Peyer's patch (tissue), 4 donors: Measurements from ENCODE around the gene CCNH. TPM values are rescaled to one million over a fixed set of nuclear protein-coding genes. Genes with fewer than 3 reads are reported as not detected.

ENCODE experiments used
- DNase-seq, 3 donors: peaks; one replicate each; pipeline ENCODE4 v3.0.0-alpha.2; 2017 to 2019
- H3K27ac ChIP-seq, 4 donors: fragments of 200-600 bp; sonication (generic); one replicate each; pipeline ENCODE4 v1.5.1; 2016 to 2019
- H3K27me3 ChIP-seq, 2 donors: fragments of 200-600 bp; sonication (generic); one replicate each; pipeline ENCODE4 v1.5.1; 2019
- H3K36me3 ChIP-seq, 3 donors: fragments of 200-600 bp; sonication (generic); one replicate each; pipeline ENCODE4 v1.5.1; 2016 to 2019
- H3K4me1 ChIP-seq, 4 donors: fragments of 200-600 bp; sonication (generic); one replicate each; pipeline ENCODE4 v1.5.1; 2016 to 2019
- H3K4me3 ChIP-seq, 4 donors: fragments of 200-600 bp; sonication (generic); 1 replicate in 3 of 4; 2 replicates in 1 of 4; pipeline ENCODE4 v1.5.1; 2016 to 2019; ENCODE audit warnings: mild to moderate bottlenecking in 1 of 4
- H3K9me3 ChIP-seq, 4 donors: fragments of 200-600 bp; sonication (generic); one replicate each; pipeline ENCODE4 v1.5.1; 2016 to 2019; ENCODE audit warnings: mild to moderate bottlenecking in 1 of 4
- CTCF ChIP-seq, 6 experiments: fragments of 450-650 bp in 4 of 6; fragments of 200-600 bp in 2 of 6; sonication (generic) in 1 of 6; IDR thresholded peaks; one replicate each; pipeline ENCODE4 v1.5.1; 2017 to 2019; ENCODE audit warnings: antibody characterized with exemption in 6 of 6, mild to moderate bottlenecking in 3 of 6, moderate library complexity in 1 of 6
- POLR2A ChIP-seq, 2 donors: fragments of 450-650 bp; IDR thresholded peaks; one replicate each; pipeline ENCODE4 v1.5.1; 2017; ENCODE audit warnings: antibody characterized with exemption in 2 of 2, mild to moderate bottlenecking in 2 of 2, moderate library complexity in 2 of 2
- total RNA-seq, 4 donors: library from RNA; depleted of rRNA; stranded (reverse); fragments of >200 nt; gene quantifications; one replicate each; pipeline ENCODE4 v1.1.0, GENCODE V29; 2016

The CCNH gene
- total RNA-seq, 4 donors from 2014 or later, result 81.7 to 370 (median 127) TPM

DNA sequence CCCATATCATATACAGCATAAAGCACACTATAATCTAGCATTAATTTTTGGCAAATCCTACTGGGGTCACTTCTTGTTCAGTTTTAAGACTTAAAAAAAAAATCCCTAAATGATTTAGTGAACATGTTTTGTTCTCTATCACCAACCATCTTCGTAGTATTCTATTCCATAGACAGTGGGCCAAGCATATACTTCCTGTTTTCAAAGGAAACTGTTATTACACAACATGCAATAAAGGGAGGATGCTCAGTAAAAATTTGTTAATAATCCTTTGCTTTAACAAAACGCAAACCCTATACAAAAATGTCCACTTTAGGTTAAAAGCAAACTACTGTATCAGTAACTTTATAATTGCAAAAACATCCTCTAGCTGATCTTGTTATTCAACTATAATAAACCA lies 13.0 kb downstream of the CCNH start:
- Histone ChIP-seq H3K36me3 (peaks cover 0 to 74% (median 0%) of the 10 kb centered on the region in 3 donors), H3K27me3 (no peaks in the 10 kb centered on the region), H3K27ac (peak overlapping the region in 2 of 4 donors; percentile 1 to 11)

GRCh38 chr5:87398981-87399614 lies 13.6 kb downstream of the CCNH start:
- Histone ChIP-seq H3K27ac (peak overlapping the region in 1 of 4 donors; percentile 18), H3K27me3 (no peaks in the 10 kb centered on the region), H3K4me3 (no peak overlapping the region), H3K9me3 (no peaks in the 10 kb centered on the region), H3K4me1 (peaks cover 0 to 13% (median 0%) of the 10 kb centered on the region in 4 donors), H3K36me3 (peaks cover 0 to 74% (median 0%) of the 10 kb centered on the region in 3 donors)
- no peak for DNase-seq
- TF ChIP-seq CTCF (IDR thresholded peaks at IDR 0.05) (no peak), POLR2A (IDR thresholded peaks at IDR 0.05) (no peak)

More for the DNA sequence above, 13.0 kb downstream of the CCNH start:
- Histone ChIP-seq H3K9me3 (no peaks in the 10 kb centered on the region), H3K4me3 (no peak overlapping the region), H3K4me1 (peaks cover 0 to 13% (median 0%) of the 10 kb centered on the region in 4 donors)
- no peak for DNase-seq
- no peak for TF ChIP-seq POLR2A (IDR thresholded peaks at IDR 0.05)

- H3K36me3 ChIP-seq, result peaks cover 0 to 87% (median 0%) of the 10 kb centered on the region in 3 donors
- no peak overlapping the region for H3K4me3 ChIP-seq
- H3K27me3 ChIP-seq, result no peaks in the 10 kb centered on the region
- H3K9me3 ChIP-seq, result no peaks in the 10 kb centered on the region
- no peak for TF ChIP-seq CTCF (IDR thresholded peaks at IDR 0.05)
- no peak for TF ChIP-seq POLR2A (IDR thresholded peaks at IDR 0.05)
- H3K27ac ChIP-seq, result no peak overlapping the region
- no peak for DNase-seq
- peaks cover 0 to 8% (median 0%) of the 10 kb centered on the region in 4 donors for H3K4me1 ChIP-seq
These were observed 18.1 kb downstream of the CCNH start for GRCh38 chr5:87394411-87395165.

GRCh38 chr5:87393331-87393730 lies 19.4 kb downstream of the CCNH start:
- Histone ChIP-seq H3K9me3 (no peaks in the 10 kb centered on the region), H3K27ac (no peak overlapping the region), H3K4me1 (peaks cover 0 to 4% (median 0%) of the 10 kb centered on the region in 4 donors), H3K36me3 (peaks cover 0 to 94% (median 0%) of the 10 kb centered on the region in 3 donors), H3K4me3 (no peak overlapping the region), H3K27me3 (no peaks in the 10 kb centered on the region)
- no peak for DNase-seq
- TF ChIP-seq POLR2A (IDR thresholded peaks at IDR 0.05) (no peak), CTCF (IDR thresholded peaks at IDR 0.05) (no peak)

DNA sequence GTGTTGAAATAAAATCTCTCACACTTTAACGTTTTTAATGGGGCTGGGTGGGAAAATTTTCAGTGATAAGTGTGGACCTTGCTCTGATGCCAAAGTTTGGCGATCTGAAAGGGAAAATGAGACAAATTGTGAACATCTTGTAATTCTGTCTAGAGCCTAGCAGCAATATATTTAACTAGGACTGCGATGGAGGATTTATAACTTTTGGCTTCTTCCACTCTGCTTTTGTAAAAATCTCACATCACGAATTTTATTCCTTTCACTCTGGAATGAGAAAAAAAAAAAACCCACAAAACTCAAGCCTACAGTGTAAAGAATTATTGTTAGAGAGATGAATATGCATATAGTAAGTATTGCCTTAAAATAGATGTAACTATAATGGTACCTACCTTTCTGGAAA lies 19.9 kb downstream of the CCNH start:
- DNase-seq, result no peak
- no peak for TF ChIP-seq CTCF (IDR thresholded peaks at IDR 0.05)
- Histone ChIP-seq H3K4me3 (no peak overlapping the region), H3K36me3 (peaks cover 0 to 94% (median 0%) of the 10 kb centered on the region in 3 donors), H3K27me3 (no peaks in the 10 kb centered on the region), H3K27ac (no peak overlapping the region), H3K9me3 (no peaks in the 10 kb centered on the region), H3K4me1 (peaks cover 0 to 4% (median 0%) of the 10 kb centered on the region in 4 donors)

- Histone ChIP-seq H3K36me3 (peaks cover 0 to 94% (median 0%) of the 10 kb centered on the region in 3 donors), H3K27me3 (no peaks in the 10 kb centered on the region), H3K4me3 (no peak overlapping the region), H3K9me3 (no peaks in the 10 kb centered on the region), H3K27ac (no peak overlapping the region), H3K4me1 (peaks cover 0 to 4% (median 0%) of the 10 kb centered on the region in 4 donors)
- no peak for TF ChIP-seq CTCF (IDR thresholded peaks at IDR 0.05)
- TF ChIP-seq POLR2A (IDR thresholded peaks at IDR 0.05), result no peak
- no peak for DNase-seq
These were observed 20.6 kb downstream of the CCNH start for GRCh38 chr5:87392170-87392569.
